GM12878 (cell line): ENCODE measurements around the gene SLC35B4. TPM values are rescaled to one million over a fixed set of nuclear protein-coding genes. Genes with fewer than 3 reads are reported as not detected.

Experiments used
- ATAC-seq: fragments of 200-7000 bp; cut with Tn5 transposase; 3 replicates; pipeline ENCODE4 v1.9.1; 2020; ENCODE audit warnings: mild to moderate bottlenecking, moderate library complexity
- BruUV-seq: library from RNA; stranded (reverse); fragments of 400-500 nt; replicated peaks from 2 replicates; lab custom pipeline; 2021; lab: Mats Ljungman, UMichigan
- CTCF ChIA-PET: fragments of 300-600 bp; sonication (Branson Sonifier 250); formaldehyde crosslinking; extraction: SDS; loops from one replicate; lab custom pipeline; 2021; ENCODE audit warnings: inconsistent platforms; lab: Yijun Ruan, JAX
- POLR2A ChIA-PET: fragments of 350-600 bp; formaldehyde crosslinking; extraction: SDS; loops from one replicate; lab custom pipeline; 2021; ENCODE audit warnings: inconsistent platforms; lab: Charles Lee
- RAD21 ChIA-PET: fragments of 300-600 bp; sonication (Branson Sonifier 250); formaldehyde crosslinking; loops from one replicate; lab custom pipeline; 2023; ENCODE audit warnings: antibody characterized with exemption; ENCODE audit not compliant: unreplicated experiment; lab: Charles Lee
- SMC1A ChIA-PET: fragments of 300-600 bp; sonication (Branson Sonifier 250); formaldehyde crosslinking; loops from one replicate; lab custom pipeline; 2023; ENCODE audit not compliant: unreplicated experiment, uncharacterized antibody; lab: Charles Lee
- DNase-seq: peaks from one replicate; pipeline ENCODE4 v3.0.0-alpha.2; 2011; ENCODE audit warnings: low read depth, low spot score
- FAIRE-seq: peaks from 3 replicates; lab custom pipeline; 2011; peaks lifted over from hg19 to GRCh38; lab: Jason Lieb, UNC
- H2AFZ ChIP-seq: 2 replicates; pipeline ENCODE4 v1.6.0; 2011; ENCODE audit warnings: low read depth, low read length, control low read depth; ENCODE audit not compliant: control insufficient read depth
- H3K27ac ChIP-seq: 2 replicates; pipeline ENCODE4 v1.5.1; 2011; ENCODE audit warnings: control low read depth; ENCODE audit not compliant: control insufficient read depth, insufficient read depth
- H3K27me3 ChIP-seq, 2 experiments: replicated peaks in 1 of 2; 2 replicates each; pipeline versions ENCODE4 v1.6.0 to v1.6.1; 2011; ENCODE audit warnings: low read length in 1 of 2; ENCODE audit not compliant: control insufficient read depth in 2 of 2, insufficient read depth in 2 of 2
- H3K36me3 ChIP-seq, 2 experiments: 2 replicates each; pipeline ENCODE4 v1.5.1; 2011; ENCODE audit warnings: low read length in 1 of 2; ENCODE audit not compliant: control insufficient read depth in 2 of 2, insufficient read depth in 2 of 2
- H3K4me1 ChIP-seq: 2 replicates; pipeline ENCODE4 v1.6.1; 2011; ENCODE audit warnings: mild to moderate bottlenecking, low read length, moderate library complexity, mixed read lengths; ENCODE audit not compliant: control insufficient read depth, insufficient read depth
- H3K4me2 ChIP-seq: 2 replicates; pipeline ENCODE4 v1.6.0; 2011; ENCODE audit warnings: control low read depth; ENCODE audit not compliant: control insufficient read depth, insufficient read depth
- H3K4me3 ChIP-seq: fragments of 200-600 bp; sonication (generic); 2 replicates; pipeline ENCODE4 v1.5.1; 2016
- H3K79me2 ChIP-seq: 2 replicates; pipeline ENCODE4 v1.6.0; 2011; ENCODE audit warnings: low read length; ENCODE audit not compliant: control insufficient read depth, insufficient read depth
- H3K9ac ChIP-seq: 2 replicates; pipeline ENCODE4 v1.8.0; 2011; ENCODE audit warnings: low read length, control low read depth, mixed read lengths; ENCODE audit not compliant: control insufficient read depth, insufficient read depth
- H3K9me3 ChIP-seq: replicated peaks from 3 replicates; pipeline ENCODE4 v1.5.1; 2011; ENCODE audit warnings: mild to moderate bottlenecking, low read length; ENCODE audit not compliant: control insufficient read depth, insufficient read depth
- H4K20me1 ChIP-seq: 2 replicates; pipeline ENCODE4 v1.6.0; 2011; ENCODE audit not compliant: control insufficient read depth, insufficient read depth
- ATF3 ChIP-seq: IDR thresholded peaks from 2 replicates; pipeline ENCODE4 v1.6.1; 2011; ENCODE audit warnings: low read depth, mild to moderate bottlenecking, low read length, moderate library complexity, borderline replicate concordance; ENCODE audit errors: extremely low read depth
- E2F8 ChIP-seq: fragments of 450-650 bp; IDR thresholded peaks from 2 replicates; pipeline ENCODE4 v1.6.1; 2018; ENCODE audit warnings: mild to moderate bottlenecking, low read depth, moderate library complexity; ENCODE audit not compliant: partially characterized antibody
- EGR1 ChIP-seq, 2 experiments: IDR thresholded peaks; 1 replicate in 1 of 2; 2 replicates in 1 of 2; pipeline ENCODE4 v1.6.1; 2011 to 2012; ENCODE audit warnings: low read depth in 2 of 2, low read length in 2 of 2, borderline replicate concordance in 1 of 2, mild to moderate bottlenecking in 1 of 2, moderate library complexity in 1 of 2
- IRF3 ChIP-seq: fragments of 450-650 bp; IDR thresholded peaks from 2 replicates; pipeline ENCODE4 v1.6.1; 2014; ENCODE audit warnings: mild to moderate bottlenecking
- MEF2B ChIP-seq: fragments of 450-650 bp; IDR thresholded peaks from 2 replicates; pipeline ENCODE4 v1.6.1; 2018; ENCODE audit warnings: mild to moderate bottlenecking, moderate library complexity; ENCODE audit not compliant: partially characterized antibody, poor library complexity, severe bottlenecking
- MYC ChIP-seq: IDR thresholded peaks from 2 replicates; pipeline ENCODE4 v1.6.1; 2011; ENCODE audit warnings: mild to moderate bottlenecking, low read length, moderate library complexity, inconsistent platforms; ENCODE audit not compliant: insufficient read depth, insufficient replicate concordance, insufficient read length, severe bottlenecking
- NFIC ChIP-seq: IDR thresholded peaks from 2 replicates; pipeline ENCODE4 v1.6.1; 2012; ENCODE audit warnings: low read depth, mild to moderate bottlenecking, inconsistent platforms, low read length, moderate library complexity
- PBX3 ChIP-seq: IDR thresholded peaks from 2 replicates; pipeline ENCODE4 v1.6.1; 2011; ENCODE audit warnings: mild to moderate bottlenecking, low read depth, low read length, moderate library complexity; ENCODE audit not compliant: insufficient replicate concordance
- POLR2AphosphoS5 ChIP-seq: IDR thresholded peaks from 2 replicates; pipeline ENCODE4 v1.6.1; 2011; ENCODE audit warnings: mild to moderate bottlenecking, low read length, inconsistent platforms
- RBBP5 ChIP-seq: fragments of 200-600 bp; sonication (generic); conservative IDR thresholded peaks from 2 replicates; pipeline ENCODE4 v1.6.1; 2016
- SIX5 ChIP-seq: IDR thresholded peaks from 2 replicates; pipeline ENCODE4 v1.6.1; 2011; ENCODE audit warnings: mild to moderate bottlenecking, low read depth, low read length, moderate library complexity; ENCODE audit not compliant: severe bottlenecking
- SREBF2 ChIP-seq: IDR thresholded peaks from 2 replicates; pipeline ENCODE4 v1.6.1; 2012; ENCODE audit warnings: mild to moderate bottlenecking, low read length
- YBX1 ChIP-seq: fragments of 450-650 bp; IDR thresholded peaks from 2 replicates; pipeline ENCODE4 v1.6.1; 2016; ENCODE audit warnings: antibody characterized with exemption
- ZNF622 ChIP-seq: fragments of 450-650 bp; IDR thresholded peaks from 2 replicates; pipeline ENCODE4 v1.6.1; 2017; ENCODE audit warnings: mild to moderate bottlenecking, inconsistent platforms
- ZNF687 ChIP-seq: fragments of 450-650 bp; IDR thresholded peaks from 2 replicates; pipeline ENCODE4 v1.6.1; 2017; ENCODE audit warnings: mild to moderate bottlenecking, moderate library complexity
- in situ Hi-C: fragments of 300-500 bp; cut with MboI; formaldehyde crosslinking; loops from 9 replicates; pipeline ENCODE4 v1.14.3; 2018; ENCODE audit warnings: mixed read lengths
- intact Hi-C: fragments of 100-400 bp; cut with micrococcal nuclease; formaldehyde crosslinking; loops from one replicate; pipeline ENCODE4 v1.14.2; 2022; ENCODE audit not compliant: unreplicated experiment
- polyA plus RNA-seq, 11 experiments: library from polyadenylated mRNA; depleted of rRNA in 4 of 11; unstranded in 6 of 11; stranded (reverse) in 5 of 11; fragments of >200 nt; fragmentation: Nextera tagmentation in 4 of 11; fragmentation: Illumina TruSeq in 1 of 11; extraction: Ambion mirVana in 4 of 11; extraction: Trizol in 1 of 11; gene quantifications; 1 replicate in 1 of 11; 2 replicates in 10 of 11; pipeline versions ENCODE4 v1.2.1 to v1.2.3, GENCODE V29; 2011 to 2016; ENCODE audit warnings: inconsistent platforms in 2 of 11, missing spikeins in 2 of 11, low read depth in 1 of 11
- total RNA-seq, 4 experiments: library from RNA; depleted of rRNA in 3 of 4; stranded (reverse); fragments of >200 nt in 3 of 4; fragmentation: Illumina TruSeq in 1 of 4; extraction: Trizol in 1 of 4; gene quantifications; 2 replicates each; pipeline versions ENCODE4 v1.2.1 to v1.2.3, GENCODE V29; 2013 to 2021

The SLC35B4 gene
- total and polyA plus RNA-seq, 10 of the 15 experiments (the other 5 are each of a cell fraction or from before 2014, with no cell fraction given), result 3.6 to 23.9 (median 14.0) TPM

GRCh38 chr7:134279898-134280297 is 36.8 kb downstream of the SLC35B4 start:
- Histone ChIP-seq H3K9me3 (no peaks in the 10 kb centered on the region), H3K27ac (no peak overlapping the region), H3K36me3 (no peaks in the 10 kb centered on the region), H2AFZ (no peak overlapping the region), H3K4me3 (no peak overlapping the region), H3K9ac (no peak overlapping the region), H4K20me1 (no peaks in the 10 kb centered on the region), H3K27me3 (no peaks in the 10 kb centered on the region), H3K4me2 (no peak overlapping the region), H3K79me2 (no peaks in the 10 kb centered on the region), H3K4me1 (no peaks in the 10 kb centered on the region)
- intact Hi-C loops, result no loop called here
- ChIA-PET RAD21 (no interaction called here), SMC1A (interaction anchor here (1.0 to 3.0 kb wide), 2 partner anchors 11 to 13 kb away, joined by 3 to 8 read pairs; no protein-coding TSS in a partner anchor), CTCF (interaction anchor here (1.0 kb wide), 1 partner anchor 61 kb away, joined by 3 read pairs; no protein-coding TSS in a partner anchor), POLR2A (no interaction called here)
- in situ Hi-C loops, result no loop called here
- ATAC-seq, result no peak
- DNase-seq, result no peak
- no peak for FAIRE-seq
- BruUV-seq, result no TSS peak
- TF ChIP-seq NFIC, result no peak
- no peak for TF ChIP-seq ATF3
- no peak for TF ChIP-seq E2F8
- no peak for TF ChIP-seq IRF3
- no peak for TF ChIP-seq ZNF622
- TF ChIP-seq EGR1 (IDR thresholded peaks at IDR 0.05; ENCODE audit: borderline replicate concordance in 1 of 2, low read depth in 2 of 2, low read length in 2 of 2), result no peak
- TF ChIP-seq MYC, result no peak
- no peak for TF ChIP-seq ZNF687
- no peak for TF ChIP-seq MEF2B
- TF ChIP-seq PBX3, result no peak
- no peak for TF ChIP-seq POLR2AphosphoS5
- no peak for TF ChIP-seq YBX1
- no peak for TF ChIP-seq SIX5
- no peak for TF ChIP-seq SREBF2
- TF ChIP-seq RBBP5, result no peak
